Measurements from ENCODE around the gene GOLGA3.
A peak's percentile ranks its signal among the peaks of the same experiment; 100 is the strongest.
"Not testable (repeated sequence)": the region's sequence is repeated elsewhere in the genome, so short reads cannot be mapped to it uniquely, and the experiment has no call there.

The GOLGA3 gene, protein sequence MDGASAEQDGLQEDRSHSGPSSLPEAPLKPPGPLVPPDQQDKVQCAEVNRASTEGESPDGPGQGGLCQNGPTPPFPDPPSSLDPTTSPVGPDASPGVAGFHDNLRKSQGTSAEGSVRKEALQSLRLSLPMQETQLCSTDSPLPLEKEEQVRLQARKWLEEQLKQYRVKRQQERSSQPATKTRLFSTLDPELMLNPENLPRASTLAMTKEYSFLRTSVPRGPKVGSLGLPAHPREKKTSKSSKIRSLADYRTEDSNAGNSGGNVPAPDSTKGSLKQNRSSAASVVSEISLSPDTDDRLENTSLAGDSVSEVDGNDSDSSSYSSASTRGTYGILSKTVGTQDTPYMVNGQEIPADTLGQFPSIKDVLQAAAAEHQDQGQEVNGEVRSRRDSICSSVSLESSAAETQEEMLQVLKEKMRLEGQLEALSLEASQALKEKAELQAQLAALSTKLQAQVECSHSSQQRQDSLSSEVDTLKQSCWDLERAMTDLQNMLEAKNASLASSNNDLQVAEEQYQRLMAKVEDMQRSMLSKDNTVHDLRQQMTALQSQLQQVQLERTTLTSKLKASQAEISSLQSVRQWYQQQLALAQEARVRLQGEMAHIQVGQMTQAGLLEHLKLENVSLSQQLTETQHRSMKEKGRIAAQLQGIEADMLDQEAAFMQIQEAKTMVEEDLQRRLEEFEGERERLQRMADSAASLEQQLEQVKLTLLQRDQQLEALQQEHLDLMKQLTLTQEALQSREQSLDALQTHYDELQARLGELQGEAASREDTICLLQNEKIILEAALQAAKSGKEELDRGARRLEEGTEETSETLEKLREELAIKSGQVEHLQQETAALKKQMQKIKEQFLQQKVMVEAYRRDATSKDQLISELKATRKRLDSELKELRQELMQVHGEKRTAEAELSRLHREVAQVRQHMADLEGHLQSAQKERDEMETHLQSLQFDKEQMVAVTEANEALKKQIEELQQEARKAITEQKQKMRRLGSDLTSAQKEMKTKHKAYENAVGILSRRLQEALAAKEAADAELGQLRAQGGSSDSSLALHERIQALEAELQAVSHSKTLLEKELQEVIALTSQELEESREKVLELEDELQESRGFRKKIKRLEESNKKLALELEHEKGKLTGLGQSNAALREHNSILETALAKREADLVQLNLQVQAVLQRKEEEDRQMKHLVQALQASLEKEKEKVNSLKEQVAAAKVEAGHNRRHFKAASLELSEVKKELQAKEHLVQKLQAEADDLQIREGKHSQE (N-terminal part only)

DNA sequence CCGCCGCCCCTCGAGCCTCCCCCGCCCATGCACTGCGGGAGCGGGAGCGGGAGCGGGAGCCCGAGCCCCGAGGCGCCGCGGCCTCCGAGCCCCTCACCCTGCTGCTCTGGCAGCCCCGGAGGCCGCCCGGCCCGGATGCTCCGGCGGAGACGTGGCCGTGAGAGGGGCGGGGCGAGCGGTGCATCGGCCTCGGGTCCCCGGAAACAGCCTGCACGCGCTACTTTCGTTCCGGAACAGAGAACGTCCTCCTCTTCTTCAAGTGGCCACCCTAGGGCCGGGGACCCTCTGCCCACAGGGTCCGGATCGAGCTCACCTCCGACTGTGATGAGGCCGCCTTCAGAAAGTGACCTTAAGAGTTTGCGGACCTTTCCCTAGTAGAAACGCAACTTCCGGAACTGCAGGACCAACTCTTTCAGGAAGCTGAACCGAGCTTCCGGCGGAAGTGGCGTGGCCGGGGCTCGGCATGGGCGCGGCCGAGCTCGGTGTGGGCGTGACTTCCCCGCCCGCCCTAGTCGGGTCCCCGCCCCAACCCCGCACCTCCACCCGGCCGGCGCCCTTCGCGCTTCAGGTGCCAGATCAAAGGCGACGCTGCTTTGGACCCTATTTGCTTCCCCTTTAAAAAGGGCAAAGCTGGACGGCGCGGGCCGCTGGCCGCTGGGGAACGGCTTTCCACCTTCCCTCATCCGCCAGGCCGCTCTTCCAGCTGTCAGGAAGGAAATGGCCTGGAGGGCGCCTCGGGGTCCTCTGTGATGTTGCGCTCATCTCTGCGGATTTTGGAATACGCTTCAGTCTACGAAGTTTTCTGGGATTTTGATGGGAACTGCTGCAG is at the start of gene GOLGA3:
Gene GOLGA3 (minus strand): TSS at position 164 of the 829 bp plus-strand sequence. CDS start 6,741 bp downstream, outside the sequence.
- DNase-seq (ENCODE audit: low spot score) = peak; percentile 94
- Mint-ChIP-seq H3K4me1 (ENCODE audit: low read depth) (peaks cover 32% of the 10 kb centered on the region), H3K27ac (peak within 1 kb of the TSS; percentile 100), H3K4me3 (peak within 1 kb of the TSS; percentile 99), H3K36me3 (ENCODE audit: low read depth) (peaks cover 58% of the 10 kb centered on the region), H3K27me3 (ENCODE audit: low read depth) (no peaks in the 10 kb centered on the region), H3K9me3 (no peaks in the 10 kb centered on the region)

DNA sequence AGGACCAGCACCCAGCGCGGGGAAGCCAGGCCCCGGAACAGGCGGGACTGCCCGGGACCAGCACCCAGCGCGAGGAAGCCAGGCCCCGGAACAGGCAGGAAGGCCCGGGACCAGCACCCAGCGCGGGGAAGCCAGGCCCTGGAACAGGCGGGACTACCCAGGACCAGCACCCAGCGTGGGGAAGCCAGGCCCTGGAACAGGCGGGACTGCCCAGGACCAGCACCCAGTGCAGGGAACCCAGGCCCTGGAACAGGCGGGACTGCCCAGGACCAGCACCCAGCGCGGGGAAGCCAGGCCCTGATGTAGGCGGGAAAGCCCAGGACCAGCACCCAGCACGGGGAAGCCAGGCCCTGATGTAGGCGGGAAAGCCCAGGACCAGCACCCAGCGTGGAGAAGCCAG is 46.0 kb upstream of the GOLGA3 start:
- H3K27me3 Mint-ChIP-seq (ENCODE audit: low read depth); DNase-seq (ENCODE audit: low spot score); H3K4me3 Mint-ChIP-seq; H3K9me3 Mint-ChIP-seq; H3K4me1 Mint-ChIP-seq (ENCODE audit: low read depth); H3K27ac Mint-ChIP-seq: not testable (repeated sequence)
- H3K36me3 Mint-ChIP-seq (ENCODE audit: low read depth) = peaks cover 41% of the 10 kb centered on the region

DNA sequence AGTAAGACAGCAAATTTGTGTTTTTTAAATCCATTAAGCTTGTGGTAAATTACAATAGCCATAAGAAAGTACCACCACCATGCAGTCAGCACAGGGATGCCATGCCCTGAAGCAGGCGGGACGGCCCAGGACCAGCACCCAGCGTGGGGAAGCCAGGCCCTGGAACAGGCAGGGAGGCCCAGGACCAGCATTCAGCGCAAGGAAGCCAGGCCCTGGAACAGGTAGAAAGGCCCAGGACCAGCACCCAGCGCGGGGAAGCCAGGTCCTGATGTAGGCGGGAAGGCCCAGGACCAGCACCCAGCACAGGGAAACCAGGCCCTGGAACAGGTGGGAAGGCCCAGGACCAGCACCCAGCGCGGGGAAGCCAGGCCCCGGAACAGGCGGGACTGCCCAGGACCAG is 45.5 kb upstream of the GOLGA3 start:
- H3K36me3 Mint-ChIP-seq (ENCODE audit: low read depth) = peaks cover 43% of the 10 kb centered on the region
- no peaks in the 10 kb centered on the region for H3K27me3 Mint-ChIP-seq (ENCODE audit: low read depth)
- peaks cover 10% of the 10 kb centered on the region for H3K4me1 Mint-ChIP-seq (ENCODE audit: low read depth)
- no peak overlapping the region for H3K4me3 Mint-ChIP-seq
- H3K27ac Mint-ChIP-seq = no peak overlapping the region
- DNase-seq (ENCODE audit: low spot score) = no peak
- H3K9me3 Mint-ChIP-seq = no peaks in the 10 kb centered on the region

DNA sequence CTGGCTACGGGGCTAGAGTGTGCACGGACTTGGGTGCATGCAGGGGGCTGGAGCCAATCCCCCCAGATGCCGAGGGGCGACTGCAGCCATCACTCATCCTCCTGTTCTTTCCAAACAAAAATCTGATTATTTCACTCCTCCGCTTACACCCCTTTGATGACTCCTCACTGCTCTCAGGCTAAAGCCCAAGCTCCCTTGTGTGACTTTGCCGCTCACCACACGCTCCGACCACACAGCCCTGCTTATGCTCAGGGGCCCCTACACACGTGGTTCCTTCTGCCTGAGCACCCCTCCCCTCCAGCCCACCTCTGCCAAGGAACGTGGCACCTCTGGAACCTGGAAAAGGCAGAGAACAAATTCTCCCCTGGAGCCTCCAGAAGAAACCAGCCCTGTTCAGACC is 45.1 kb upstream of the GOLGA3 start:
- Mint-ChIP-seq H3K4me1 (ENCODE audit: low read depth) (peaks cover 10% of the 10 kb centered on the region), H3K9me3 (no peaks in the 10 kb centered on the region), H3K27ac (peak overlapping the region; percentile 45), H3K36me3 (ENCODE audit: low read depth) (peaks cover 44% of the 10 kb centered on the region), H3K4me3 (peak overlapping the region; percentile 21), H3K27me3 (ENCODE audit: low read depth) (no peaks in the 10 kb centered on the region)
- DNase-seq (ENCODE audit: low spot score) = no peak

DNA sequence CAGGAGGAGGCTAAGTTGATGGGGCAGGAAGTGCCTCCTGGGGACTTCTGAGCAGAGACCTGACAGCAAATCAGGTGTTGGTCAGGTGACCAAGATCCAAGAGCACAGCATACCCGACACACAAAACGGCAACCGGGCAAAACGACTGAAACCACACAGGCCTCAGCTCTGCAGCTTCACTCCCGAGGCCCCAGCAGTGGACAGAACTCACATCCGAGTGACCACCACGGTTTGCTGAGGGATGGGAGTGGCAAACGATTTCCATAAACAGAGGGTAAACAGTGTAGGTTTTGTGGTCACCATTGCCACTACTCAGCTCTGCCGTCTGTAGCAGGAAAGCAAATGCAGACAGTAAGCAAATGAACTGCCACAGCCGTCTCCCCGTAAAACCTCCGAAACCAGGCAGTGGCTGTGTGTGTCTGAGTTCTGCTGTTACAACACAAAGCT is 44.3 kb upstream of the GOLGA3 start:
- Mint-ChIP-seq H3K4me1 (ENCODE audit: low read depth) (peaks cover 10% of the 10 kb centered on the region), H3K36me3 (ENCODE audit: low read depth) (peaks cover 48% of the 10 kb centered on the region), H3K4me3 (peak overlapping the region; percentile 46), H3K27me3 (ENCODE audit: low read depth) (no peaks in the 10 kb centered on the region), H3K27ac (peak overlapping the region; percentile 74), H3K9me3 (no peaks in the 10 kb centered on the region)
- DNase-seq (ENCODE audit: low spot score) = peak; percentile 23

DNA sequence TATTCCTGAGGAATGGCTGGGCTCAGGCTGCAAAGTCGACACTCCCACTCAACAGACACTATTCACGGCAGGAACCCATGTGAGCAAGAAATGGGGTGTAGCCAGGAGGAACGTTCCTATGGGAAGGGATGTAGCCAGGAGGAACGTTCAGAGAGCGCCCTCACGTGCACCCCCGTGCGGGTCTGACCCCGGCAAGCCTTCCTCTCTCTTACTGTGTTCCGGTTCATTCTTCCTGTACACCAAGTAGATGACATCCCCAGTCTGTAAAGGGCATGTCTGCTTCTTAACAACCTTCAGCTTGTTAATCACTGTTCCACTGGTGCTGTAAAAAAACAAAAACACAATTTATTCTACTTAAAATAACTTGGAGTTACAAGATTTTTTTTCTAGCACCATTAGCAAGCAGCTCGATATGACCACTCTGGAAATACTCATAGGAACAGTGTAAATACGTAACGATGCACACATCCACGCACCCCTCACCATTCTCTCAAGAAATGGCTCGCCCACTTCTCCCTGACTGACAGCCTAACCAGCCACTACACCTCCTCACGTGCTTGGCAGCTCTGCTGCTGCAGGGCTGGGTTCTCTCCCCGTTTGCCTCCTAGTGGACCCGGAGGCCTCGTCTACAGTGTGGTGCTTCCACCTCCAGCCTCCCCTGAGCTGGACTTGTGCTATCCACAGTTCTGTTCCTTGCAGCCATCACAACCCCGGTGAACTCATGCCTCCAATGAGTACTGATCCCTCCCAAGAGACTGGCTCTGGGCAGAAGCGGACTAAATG is 43.6 kb upstream of the GOLGA3 start:
- H3K4me1 Mint-ChIP-seq (ENCODE audit: low read depth) = peaks cover 14% of the 10 kb centered on the region
- peaks cover 51% of the 10 kb centered on the region for H3K36me3 Mint-ChIP-seq (ENCODE audit: low read depth)
- no peak for DNase-seq (ENCODE audit: low spot score)
- H3K9me3 Mint-ChIP-seq = no peaks in the 10 kb centered on the region
- no peaks in the 10 kb centered on the region for H3K27me3 Mint-ChIP-seq (ENCODE audit: low read depth)
- H3K4me3 Mint-ChIP-seq = peak overlapping the region; percentile 46
- H3K27ac Mint-ChIP-seq = peak overlapping the region; percentile 74

DNA sequence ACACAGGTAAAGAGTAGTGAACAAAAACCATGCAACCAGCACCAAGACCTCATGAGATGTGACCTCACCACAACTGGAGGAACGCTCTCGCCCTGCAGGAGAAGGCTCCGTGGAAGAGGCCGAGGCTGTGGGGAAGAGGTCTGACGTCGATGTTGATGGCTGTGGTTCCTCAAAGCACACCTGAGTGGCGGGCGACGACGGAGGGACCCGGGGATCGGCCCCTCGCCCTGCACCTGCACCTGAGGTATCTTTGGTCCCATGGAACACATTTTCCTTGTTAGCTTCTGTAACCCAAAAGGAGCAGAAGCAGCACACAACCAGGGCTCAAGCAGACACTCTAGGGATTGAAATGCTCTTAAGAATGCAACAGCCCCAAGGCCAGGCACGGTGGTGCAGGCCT is 40.9 kb upstream of the GOLGA3 start:
- H3K27ac Mint-ChIP-seq = no peak overlapping the region
- no peaks in the 10 kb centered on the region for H3K27me3 Mint-ChIP-seq (ENCODE audit: low read depth)
- peaks cover 56% of the 10 kb centered on the region for H3K36me3 Mint-ChIP-seq (ENCODE audit: low read depth)
- H3K4me3 Mint-ChIP-seq = no peak overlapping the region
- H3K9me3 Mint-ChIP-seq = no peaks in the 10 kb centered on the region
- no peak for DNase-seq (ENCODE audit: low spot score)
- peaks cover 25% of the 10 kb centered on the region for H3K4me1 Mint-ChIP-seq (ENCODE audit: low read depth)

DNA sequence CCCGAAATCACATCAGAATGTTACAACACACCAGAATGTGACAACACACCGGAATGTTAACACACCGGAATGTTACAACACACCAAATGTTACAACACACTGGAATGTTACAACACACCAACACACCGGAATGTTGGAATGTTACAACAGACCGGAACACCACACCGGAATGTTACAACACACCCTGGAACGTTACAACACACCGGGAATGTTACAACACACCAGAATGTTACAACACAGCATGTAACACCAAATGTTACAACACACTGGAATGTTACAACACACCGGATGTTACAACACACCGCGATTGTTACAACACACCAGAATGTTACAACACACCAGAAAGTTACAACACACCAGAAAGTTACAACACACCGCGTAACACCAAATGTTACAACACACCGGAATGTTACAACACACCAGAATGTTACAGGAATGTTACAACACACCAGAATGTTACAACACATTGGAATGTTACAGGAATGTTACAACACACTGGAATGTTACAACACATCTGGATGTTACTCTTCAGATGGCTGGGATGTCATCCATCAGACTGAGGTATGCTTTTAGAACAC is 37.7 kb upstream of the GOLGA3 start:
- H3K27ac Mint-ChIP-seq = peak overlapping the region; percentile 3
- no peaks in the 10 kb centered on the region for H3K27me3 Mint-ChIP-seq (ENCODE audit: low read depth)
- DNase-seq (ENCODE audit: low spot score) = no peak
- H3K36me3 Mint-ChIP-seq (ENCODE audit: low read depth) = peaks cover 56% of the 10 kb centered on the region
- H3K4me3 Mint-ChIP-seq = peak overlapping the region; percentile 62
- H3K4me1 Mint-ChIP-seq (ENCODE audit: low read depth) = peaks cover 15% of the 10 kb centered on the region
- H3K9me3 Mint-ChIP-seq = no peaks in the 10 kb centered on the region

DNA sequence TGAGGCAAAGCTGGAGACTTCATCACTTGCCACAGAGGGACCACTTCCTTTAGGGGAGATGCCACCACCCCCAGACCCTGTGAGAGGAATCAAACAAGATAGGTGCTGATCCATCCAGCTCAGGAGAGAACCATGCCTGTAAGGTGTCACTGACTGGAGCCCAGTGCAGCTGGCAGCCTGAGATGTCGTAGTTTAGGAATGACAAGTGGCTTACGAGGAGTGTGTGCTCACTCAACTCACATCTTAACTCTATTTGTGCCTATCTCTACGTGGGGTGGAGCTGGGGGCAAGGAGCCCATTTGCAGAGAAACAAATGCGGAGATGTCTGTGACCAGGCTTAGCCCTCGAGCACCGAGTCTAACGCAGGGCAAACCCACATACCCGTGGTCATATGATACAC is 32.9 kb upstream of the GOLGA3 start:
- Mint-ChIP-seq H3K4me1 (ENCODE audit: low read depth) (peaks cover 6% of the 10 kb centered on the region), H3K27ac (no peak overlapping the region), H3K4me3 (no peak overlapping the region), H3K36me3 (ENCODE audit: low read depth) (peaks cover 55% of the 10 kb centered on the region), H3K9me3 (no peaks in the 10 kb centered on the region), H3K27me3 (ENCODE audit: low read depth) (no peaks in the 10 kb centered on the region)
- no peak for DNase-seq (ENCODE audit: low spot score)

DNA sequence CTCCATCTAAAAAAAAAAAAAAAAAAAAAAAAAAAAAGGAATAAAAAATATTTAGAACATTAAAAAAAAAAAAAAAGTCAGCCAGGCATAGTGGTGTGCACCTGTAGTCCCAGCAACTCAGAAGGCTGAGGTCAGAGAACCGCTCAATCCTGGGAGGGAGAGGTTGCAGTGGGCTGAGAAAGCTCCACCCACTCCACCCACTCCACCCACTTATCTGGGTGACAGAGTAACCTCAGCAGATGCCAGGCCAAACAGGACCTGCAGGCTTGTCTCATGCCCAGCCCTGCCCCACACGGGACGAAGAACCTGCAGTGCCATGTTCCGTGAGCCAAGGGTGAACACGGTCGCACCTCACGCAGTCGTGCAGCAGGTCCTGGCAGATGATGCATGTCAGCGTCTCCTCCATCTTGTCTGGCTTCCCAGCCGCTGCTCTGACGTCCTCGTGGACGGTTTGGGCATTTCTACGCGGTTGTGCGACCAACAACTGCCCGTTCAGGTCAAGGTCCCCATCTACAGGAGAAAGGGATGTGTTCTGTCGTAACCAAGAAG is 30.1 kb upstream of the GOLGA3 start:
- Mint-ChIP-seq H3K4me3 (no peak overlapping the region), H3K27me3 (ENCODE audit: low read depth) (no peaks in the 10 kb centered on the region), H3K4me1 (ENCODE audit: low read depth) (peaks cover 2% of the 10 kb centered on the region), H3K27ac (no peak overlapping the region), H3K9me3 (no peaks in the 10 kb centered on the region), H3K36me3 (ENCODE audit: low read depth) (peaks cover 59% of the 10 kb centered on the region)
- DNase-seq (ENCODE audit: low spot score) = no peak

DNA sequence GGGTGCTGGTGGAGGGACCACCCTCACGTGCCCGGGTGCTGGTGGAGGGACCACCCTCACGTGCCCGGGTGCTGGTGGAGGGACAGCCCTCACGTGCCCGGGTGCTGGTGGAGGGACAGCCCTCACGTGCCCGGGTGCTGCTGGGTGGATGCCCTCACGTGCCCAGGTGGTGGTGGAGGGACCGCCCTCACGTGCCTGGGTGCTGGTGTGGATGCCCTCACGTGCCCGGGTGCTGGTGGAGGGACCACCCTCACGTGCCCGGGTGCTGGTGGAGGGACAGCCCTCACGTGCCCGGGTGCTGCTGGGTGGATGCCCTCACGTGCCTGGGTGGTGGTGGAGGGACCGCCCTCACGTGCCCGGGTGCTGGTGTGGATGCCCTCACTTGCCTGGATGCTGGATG is 28.4 kb upstream of the GOLGA3 start:
- not testable (repeated sequence) for H3K4me3 Mint-ChIP-seq; H3K27ac Mint-ChIP-seq; H3K27me3 Mint-ChIP-seq (ENCODE audit: low read depth); DNase-seq (ENCODE audit: low spot score); H3K4me1 Mint-ChIP-seq (ENCODE audit: low read depth); H3K9me3 Mint-ChIP-seq
- peaks cover 66% of the 10 kb centered on the region for H3K36me3 Mint-ChIP-seq (ENCODE audit: low read depth)

DNA sequence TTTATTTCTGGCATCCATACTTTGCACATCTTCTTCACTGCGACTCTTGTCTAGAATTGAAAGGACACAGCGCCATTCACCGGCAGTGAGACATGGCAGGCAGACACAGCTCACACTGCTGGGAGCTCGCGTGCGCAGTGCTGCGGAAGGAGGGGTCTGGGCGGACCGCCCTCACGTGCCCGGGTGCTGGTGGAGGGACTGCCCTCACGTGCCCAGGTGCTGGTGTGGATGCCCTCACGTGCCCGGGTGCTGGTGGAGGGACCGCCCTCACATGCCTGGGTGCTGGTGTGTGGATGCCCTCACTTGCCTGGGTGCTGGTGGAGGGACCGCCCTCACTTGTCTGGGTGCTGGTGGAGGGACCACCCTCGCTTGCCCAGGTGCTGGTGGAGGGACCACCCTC is 27.9 kb upstream of the GOLGA3 start:
- no peak for DNase-seq (ENCODE audit: low spot score)
- H3K4me3 Mint-ChIP-seq = no peak overlapping the region
- peaks cover 2% of the 10 kb centered on the region for H3K4me1 Mint-ChIP-seq (ENCODE audit: low read depth)
- H3K27ac Mint-ChIP-seq = no peak overlapping the region
- H3K27me3 Mint-ChIP-seq (ENCODE audit: low read depth) = no peaks in the 10 kb centered on the region
- peaks cover 64% of the 10 kb centered on the region for H3K36me3 Mint-ChIP-seq (ENCODE audit: low read depth)
- no peaks in the 10 kb centered on the region for H3K9me3 Mint-ChIP-seq
